HEK293 (cell line): ENCODE results near the gene ZFAND2B.

Experiments
- KLF8 ChIP-seq: fragments of 450-650 bp; formaldehyde crosslinking; IDR thresholded peaks from 2 replicates; pipeline ENCODE4 v1.5.1; 2016; ENCODE audit warnings: missing biosample characterization, missing genetic modification characterization
- KLF9 ChIP-seq: fragments of 450-650 bp; formaldehyde crosslinking; IDR thresholded peaks from 2 replicates; pipeline ENCODE4 v1.5.1; 2016; ENCODE audit warnings: missing biosample characterization, missing genetic modification characterization, low read depth
- SP3 ChIP-seq: fragments of 450-650 bp; formaldehyde crosslinking; IDR thresholded peaks from 2 replicates; pipeline ENCODE4 v1.5.1; 2016; ENCODE audit warnings: missing biosample characterization, missing genetic modification characterization
- TF ChIP-seq, protein P1 (sequence below): fragments of 450-650 bp; formaldehyde crosslinking; IDR thresholded peaks from 2 replicates; pipeline ENCODE4 v1.5.1; 2016; ENCODE audit warnings: missing biosample characterization, missing genetic modification characterization
- TF ChIP-seq, protein P2 (sequence below): fragments of 450-650 bp; formaldehyde crosslinking; IDR thresholded peaks from 2 replicates; pipeline ENCODE4 v1.5.1; 2016; ENCODE audit warnings: missing biosample characterization, missing genetic modification characterization, low read depth
- TF ChIP-seq, protein P3 (sequence below): sonication (generic); formaldehyde crosslinking; IDR thresholded peaks from 2 replicates; pipeline ENCODE4 v1.8.1; 2022; ENCODE audit warnings: mild to moderate bottlenecking, moderate library complexity, missing genetic modification reagents

DNA sequence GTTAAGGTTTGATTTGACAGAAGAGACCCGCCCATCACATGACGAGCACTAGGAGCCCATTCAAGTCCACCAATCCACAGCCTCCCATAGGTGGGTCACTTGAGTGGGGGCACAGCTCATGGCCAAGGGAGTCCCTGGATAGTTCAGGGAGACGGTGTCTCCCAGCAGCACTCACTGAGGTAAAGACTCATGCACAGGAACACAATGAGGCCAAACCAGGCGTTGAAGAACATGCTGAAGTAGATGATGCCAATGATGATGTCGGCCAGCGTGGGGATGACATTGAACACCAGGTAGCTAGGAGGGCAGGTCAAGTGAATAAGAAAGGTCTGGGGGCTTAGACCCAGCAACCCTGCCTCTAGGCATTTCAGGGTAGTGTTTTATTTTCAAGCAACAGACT lies 8.2 kb downstream of the ZFAND2B start:
- TF ChIP-seq, protein P1, sequence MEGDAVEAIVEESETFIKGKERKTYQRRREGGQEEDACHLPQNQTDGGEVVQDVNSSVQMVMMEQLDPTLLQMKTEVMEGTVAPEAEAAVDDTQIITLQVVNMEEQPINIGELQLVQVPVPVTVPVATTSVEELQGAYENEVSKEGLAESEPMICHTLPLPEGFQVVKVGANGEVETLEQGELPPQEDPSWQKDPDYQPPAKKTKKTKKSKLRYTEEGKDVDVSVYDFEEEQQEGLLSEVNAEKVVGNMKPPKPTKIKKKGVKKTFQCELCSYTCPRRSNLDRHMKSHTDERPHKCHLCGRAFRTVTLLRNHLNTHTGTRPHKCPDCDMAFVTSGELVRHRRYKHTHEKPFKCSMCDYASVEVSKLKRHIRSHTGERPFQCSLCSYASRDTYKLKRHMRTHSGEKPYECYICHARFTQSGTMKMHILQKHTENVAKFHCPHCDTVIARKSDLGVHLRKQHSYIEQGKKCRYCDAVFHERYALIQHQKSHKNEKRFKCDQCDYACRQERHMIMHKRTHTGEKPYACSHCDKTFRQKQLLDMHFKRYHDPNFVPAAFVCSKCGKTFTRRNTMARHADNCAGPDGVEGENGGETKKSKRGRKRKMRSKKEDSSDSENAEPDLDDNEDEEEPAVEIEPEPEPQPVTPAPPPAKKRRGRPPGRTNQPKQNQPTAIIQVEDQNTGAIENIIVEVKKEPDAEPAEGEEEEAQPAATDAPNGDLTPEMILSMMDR = no peak
- no peak for TF ChIP-seq KLF8
- TF ChIP-seq KLF9 (tag by site-specific recombination) = no peak
- no peak for TF ChIP-seq SP3
- TF ChIP-seq, protein P2, sequence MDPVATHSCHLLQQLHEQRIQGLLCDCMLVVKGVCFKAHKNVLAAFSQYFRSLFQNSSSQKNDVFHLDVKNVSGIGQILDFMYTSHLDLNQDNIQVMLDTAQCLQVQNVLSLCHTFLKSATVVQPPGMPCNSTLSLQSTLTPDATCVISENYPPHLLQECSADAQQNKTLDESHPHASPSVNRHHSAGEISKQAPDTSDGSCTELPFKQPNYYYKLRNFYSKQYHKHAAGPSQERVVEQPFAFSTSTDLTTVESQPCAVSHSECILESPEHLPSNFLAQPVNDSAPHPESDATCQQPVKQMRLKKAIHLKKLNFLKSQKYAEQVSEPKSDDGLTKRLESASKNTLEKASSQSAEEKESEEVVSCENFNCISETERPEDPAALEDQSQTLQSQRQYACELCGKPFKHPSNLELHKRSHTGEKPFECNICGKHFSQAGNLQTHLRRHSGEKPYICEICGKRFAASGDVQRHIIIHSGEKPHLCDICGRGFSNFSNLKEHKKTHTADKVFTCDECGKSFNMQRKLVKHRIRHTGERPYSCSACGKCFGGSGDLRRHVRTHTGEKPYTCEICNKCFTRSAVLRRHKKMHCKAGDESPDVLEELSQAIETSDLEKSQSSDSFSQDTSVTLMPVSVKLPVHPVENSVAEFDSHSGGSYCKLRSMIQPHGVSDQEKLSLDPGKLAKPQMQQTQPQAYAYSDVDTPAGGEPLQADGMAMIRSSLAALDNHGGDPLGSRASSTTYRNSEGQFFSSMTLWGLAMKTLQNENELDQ (tag by site-specific recombination) = no peak
- TF ChIP-seq, protein P3, sequence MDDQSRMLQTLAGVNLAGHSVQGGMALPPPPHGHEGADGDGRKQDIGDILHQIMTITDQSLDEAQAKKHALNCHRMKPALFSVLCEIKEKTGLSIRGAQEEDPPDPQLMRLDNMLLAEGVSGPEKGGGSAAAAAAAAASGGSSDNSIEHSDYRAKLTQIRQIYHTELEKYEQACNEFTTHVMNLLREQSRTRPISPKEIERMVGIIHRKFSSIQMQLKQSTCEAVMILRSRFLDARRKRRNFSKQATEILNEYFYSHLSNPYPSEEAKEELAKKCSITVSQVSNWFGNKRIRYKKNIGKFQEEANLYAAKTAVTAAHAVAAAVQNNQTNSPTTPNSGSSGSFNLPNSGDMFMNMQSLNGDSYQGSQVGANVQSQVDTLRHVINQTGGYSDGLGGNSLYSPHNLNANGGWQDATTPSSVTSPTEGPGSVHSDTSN (CRISPR knock-in tag) = no peak
